IMR-90 (cell line): ENCODE results near the gene FAM217B. TPM values are rescaled to one million over a fixed set of nuclear protein-coding genes. Genes with fewer than 3 reads are reported as not detected.
A peak's percentile ranks its signal among the peaks of the same experiment; 100 is the strongest.

Experiments used
- ATAC-seq: fragments of 200-7000 bp; cut with Tn5 transposase; 2 replicates; pipeline ENCODE4 v1.9.1; 2020; ENCODE audit warnings: low read depth, mild to moderate bottlenecking, moderate library complexity
- BruUV-seq: library from RNA; stranded (reverse); fragments of 400-500 nt; replicated peaks from 2 replicates; lab custom pipeline; 2021; lab: Mats Ljungman, UMichigan
- CTCF ChIA-PET: fragments of 300-600 bp; formaldehyde crosslinking; extraction: SDS; loops from one replicate; lab custom pipeline; 2021; ENCODE audit warnings: antibody characterized with exemption; lab: Yijun Ruan, JAX
- POLR2A ChIA-PET: fragments of 300-600 bp; sonication (Branson Sonifier 250); formaldehyde crosslinking; loops from one replicate; lab custom pipeline; 2022; ENCODE audit warnings: antibody characterized with exemption; ENCODE audit not compliant: unreplicated experiment; lab: Charles Lee
- DNase-seq: peaks from one replicate; pipeline ENCODE4 v3.0.0; 2013
- H2AFZ ChIP-seq: replicated peaks from 2 replicates; pipeline ENCODE3; 2013; ENCODE audit warnings: low read length, mild to moderate bottlenecking; ENCODE audit not compliant: poor library complexity
- H2AK5ac ChIP-seq: 2 replicates; pipeline ENCODE4 v1.6.1; 2013; ENCODE audit warnings: low read depth, low read length, inconsistent platforms
- H2AK9ac ChIP-seq: replicated peaks from 2 replicates; pipeline ENCODE3; 2013; ENCODE audit warnings: mild to moderate bottlenecking, low read depth, low read length, moderate library complexity; ENCODE audit not compliant: poor library complexity
- H2BK120ac ChIP-seq: 2 replicates; pipeline ENCODE4 v1.6.1; 2013; ENCODE audit warnings: low read depth, low read length, inconsistent platforms
- H2BK15ac ChIP-seq: 3 replicates; pipeline ENCODE4 v1.6.1; 2013; ENCODE audit warnings: low read depth, low read length, inconsistent platforms
- H2BK20ac ChIP-seq: 2 replicates; pipeline ENCODE4 v1.6.1; 2013; ENCODE audit warnings: low read depth, mild to moderate bottlenecking, inconsistent platforms, low read length, moderate library complexity
- H2BK5ac ChIP-seq: 2 replicates; pipeline ENCODE4 v1.6.1; 2013; ENCODE audit warnings: mild to moderate bottlenecking, low read depth, low read length, inconsistent platforms; ENCODE audit not compliant: poor library complexity, severe bottlenecking
- H3K14ac ChIP-seq: replicated peaks from 2 replicates; pipeline ENCODE4 v1.6.1; 2013; ENCODE audit warnings: low read depth, low read length, inconsistent platforms
- H3K18ac ChIP-seq: 2 replicates; pipeline ENCODE4 v1.6.1; 2013; ENCODE audit warnings: low read depth, low read length, control low read depth
- H3K23ac ChIP-seq: 2 replicates; pipeline ENCODE4 v1.6.1; 2013; ENCODE audit warnings: low read depth, low read length, inconsistent platforms
- H3K27ac ChIP-seq: 2 replicates; pipeline ENCODE4 v1.5.1; 2013; ENCODE audit warnings: mild to moderate bottlenecking, control low read depth, low read length; ENCODE audit not compliant: insufficient read depth
- H3K27me3 ChIP-seq: 2 replicates; pipeline ENCODE4 v1.6.1; 2013; ENCODE audit warnings: low read length; ENCODE audit not compliant: control insufficient read depth, insufficient read depth
- H3K36me3 ChIP-seq: 2 replicates; pipeline ENCODE4 v1.6.1; 2013; ENCODE audit warnings: low read length, mixed read lengths; ENCODE audit not compliant: control insufficient read depth, insufficient read depth
- H3K4ac ChIP-seq: 2 replicates; pipeline ENCODE4 v1.6.1; 2013; ENCODE audit warnings: low read depth, low read length, inconsistent platforms
- H3K4me1 ChIP-seq: 2 replicates; pipeline ENCODE4 v1.6.1; 2013; ENCODE audit warnings: low read length, mixed read lengths; ENCODE audit not compliant: control insufficient read depth, insufficient read depth
- H3K4me2 ChIP-seq: 2 replicates; pipeline ENCODE4 v1.6.1; 2013; ENCODE audit warnings: low read depth, mild to moderate bottlenecking, control low read depth, low read length, moderate library complexity
- H3K4me3 ChIP-seq: 2 replicates; pipeline ENCODE4 v1.5.1; 2013; ENCODE audit warnings: low read depth, mild to moderate bottlenecking, control low read depth, low read length, moderate library complexity; ENCODE audit not compliant: insufficient read depth
- H3K56ac ChIP-seq: 2 replicates; pipeline ENCODE4 v1.6.1; 2013; ENCODE audit warnings: low read length, inconsistent platforms; ENCODE audit not compliant: insufficient read depth; ENCODE audit errors: extremely low read depth
- H3K79me1 ChIP-seq, 2 experiments: 2 replicates each; pipeline ENCODE4 v1.6.1; 2013; ENCODE audit warnings: low read length in 2 of 2, inconsistent platforms in 1 of 2, low read depth in 1 of 2
- H3K9ac ChIP-seq: 2 replicates; pipeline ENCODE4 v1.6.1; 2013; ENCODE audit warnings: low read depth, low read length, control low read depth
- H3K9me1 ChIP-seq: 2 replicates; pipeline ENCODE4 v1.6.1; 2013; ENCODE audit warnings: low read length, inconsistent platforms; ENCODE audit not compliant: insufficient read depth
- H3K9me3 ChIP-seq: 2 replicates; pipeline ENCODE4 v1.6.1; 2013; ENCODE audit warnings: low read length; ENCODE audit not compliant: control insufficient read depth, insufficient read depth
- H4K20me1 ChIP-seq: 2 replicates; pipeline ENCODE4 v1.6.1; 2013; ENCODE audit warnings: low read length, inconsistent platforms; ENCODE audit not compliant: insufficient read depth
- H4K5ac ChIP-seq: 2 replicates; pipeline ENCODE4 v1.6.1; 2013; ENCODE audit warnings: mild to moderate bottlenecking, low read depth, low read length, control low read depth
- H4K8ac ChIP-seq, 2 experiments: 2 replicates each; pipeline ENCODE4 v1.6.1; 2013; ENCODE audit warnings: low read depth in 2 of 2, low read length in 2 of 2, control low read depth in 1 of 2, inconsistent platforms in 1 of 2
- H4K91ac ChIP-seq: 2 replicates; pipeline ENCODE4 v1.6.1; 2013; ENCODE audit warnings: low read depth, low read length, inconsistent platforms; ENCODE audit not compliant: insufficient read depth
- BHLHE40 ChIP-seq: fragments of 150-350 bp; IDR thresholded peaks from 2 replicates; pipeline ENCODE4 v1.6.1; 2016; ENCODE audit warnings: mild to moderate bottlenecking, low read depth, low read length
- CEBPB ChIP-seq: IDR thresholded peaks from 2 replicates; pipeline ENCODE4 v1.6.1; 2012; ENCODE audit warnings: low read depth, low read length, improper control_type of control experiment
- CHD1 ChIP-seq: IDR thresholded peaks from 2 replicates; pipeline ENCODE4 v1.6.1; 2012; ENCODE audit warnings: low read depth, low read length, improper control_type of control experiment
- CTCF ChIP-seq: conservative IDR thresholded peaks from 2 replicates; pipeline ENCODE4 v1.5.1; 2012; ENCODE audit warnings: mild to moderate bottlenecking, low read depth, low read length, improper control_type of control experiment
- ELK1 ChIP-seq: fragments of 150-350 bp; IDR thresholded peaks from 2 replicates; pipeline ENCODE4 v1.6.1; 2016; ENCODE audit warnings: low read depth, mild to moderate bottlenecking, low read length, moderate library complexity, borderline replicate concordance
- FOS ChIP-seq: fragments of 150-350 bp; IDR thresholded peaks from 2 replicates; pipeline ENCODE4 v1.6.1; 2016; ENCODE audit warnings: low read depth, low read length
- MAFK ChIP-seq: IDR thresholded peaks from 2 replicates; pipeline ENCODE4 v1.6.1; 2012; ENCODE audit warnings: low read depth, low read length, improper control_type of control experiment
- MAZ ChIP-seq: IDR thresholded peaks from 2 replicates; pipeline ENCODE4 v1.6.1; 2012; ENCODE audit warnings: low read depth, mild to moderate bottlenecking, low read length, improper control_type of control experiment, moderate library complexity, borderline replicate concordance
- MXI1 ChIP-seq: IDR thresholded peaks from 2 replicates; pipeline ENCODE4 v1.6.1; 2012; ENCODE audit warnings: low read depth, mild to moderate bottlenecking, low read length, moderate library complexity, borderline replicate concordance
- NFE2L2 ChIP-seq: fragments of 150-350 bp; IDR thresholded peaks from 2 replicates; pipeline ENCODE4 v1.6.1; 2016; ENCODE audit warnings: low read depth, mild to moderate bottlenecking, low read length
- POLR2A ChIP-seq: IDR thresholded peaks from 2 replicates; pipeline ENCODE4 v1.6.1; 2012; ENCODE audit warnings: mild to moderate bottlenecking, low read depth, low read length
- RAD21 ChIP-seq: IDR thresholded peaks from 2 replicates; pipeline ENCODE4 v1.6.1; 2012; ENCODE audit warnings: low read length, improper control_type of control experiment
- RCOR1 ChIP-seq: IDR thresholded peaks from 2 replicates; pipeline ENCODE4 v1.6.1; 2012; ENCODE audit warnings: mild to moderate bottlenecking, low read length, improper control_type of control experiment; ENCODE audit not compliant: insufficient replicate concordance
- RFX5 ChIP-seq: IDR thresholded peaks from 2 replicates; pipeline ENCODE4 v1.8.0; 2012; ENCODE audit warnings: low read depth, mild to moderate bottlenecking, low read length, moderate library complexity
- SMC3 ChIP-seq: fragments of 150-350 bp; IDR thresholded peaks from 2 replicates; pipeline ENCODE4 v1.6.1; 2016; ENCODE audit warnings: low read depth, mild to moderate bottlenecking, antibody characterized with exemption, low read length, moderate library complexity
- USF2 ChIP-seq: fragments of 150-350 bp; IDR thresholded peaks from 2 replicates; pipeline ENCODE4 v1.6.1; 2017; ENCODE audit warnings: mild to moderate bottlenecking, antibody characterized with exemption, low read length, low read depth
- WGBS, 2 experiments: methylation state at CpG; one replicate each; pipeline versions ENCODE4 v1.1.5 to v1.1.7; 2013; ENCODE audit warnings: missing lambda C conversion rate in 2 of 2; ENCODE audit not compliant: insufficient read length in 1 of 2; ENCODE audit errors: extremely low coverage in 2 of 2; 5-methylcytosine and 5-hydroxymethylcytosine counted together
- dilution Hi-C: fragments of 300-500 bp; cut with HindIII; formaldehyde crosslinking; loops from one replicate; pipeline ENCODE4 v1.14.3; 2018; ENCODE audit warnings: low sequenced_read_pairs; ENCODE audit not compliant: unreplicated experiment
- in situ Hi-C: fragments of 300-500 bp; cut with MboI; formaldehyde crosslinking; loops from 3 replicates; pipeline ENCODE4 v1.14.3; 2019; ENCODE audit warnings: low sequenced_read_pairs, inconsistent platforms, mixed read lengths
- intact Hi-C: fragments of 100-400 bp; cut with micrococcal nuclease; formaldehyde crosslinking; loops from 2 replicates; pipeline ENCODE4 v1.10.0; 2022
- polyA plus RNA-seq, 3 experiments: library from polyadenylated mRNA; depleted of rRNA; stranded (reverse); fragments of >200 nt; gene quantifications; 2 replicates each; pipeline ENCODE4 v1.2.3, GENCODE V29; 2012; ENCODE audit warnings: low replicate concordance in 1 of 3
- total RNA-seq: library from RNA; depleted of rRNA; stranded (reverse); fragments of >200 nt; gene quantifications from 2 replicates; pipeline ENCODE4 v1.2.3, GENCODE V29; 2012

Gene FAM217B
- total and polyA plus RNA-seq, 2 of the 4 experiments (the other 2 are of a cell fraction) = 3.0 to 3.9 TPM

GRCh38 chr20:59976156-59976782 is 36.1 kb downstream of the FAM217B start:
- Histone ChIP-seq H4K91ac (no peak overlapping the region), H3K79me1 (no peaks in the 10 kb centered on the region), H4K20me1 (no peaks in the 10 kb centered on the region), H2AFZ (no peak overlapping the region), H2BK20ac (no peak overlapping the region), H2AK9ac (no peak overlapping the region), H3K56ac (no peak overlapping the region), H4K5ac (no peak overlapping the region), H3K27ac (peak overlapping the region; percentile 45; the same call in 1 of the 2 replicates), H3K9me1 (no peaks in the 10 kb centered on the region), H3K23ac (no peak overlapping the region), H3K14ac (no peak overlapping the region), H3K9ac (no peak overlapping the region), H3K36me3 (no peaks in the 10 kb centered on the region), H3K18ac (no peak overlapping the region), H4K8ac (no peak overlapping the region), H2BK120ac (no peak overlapping the region), H3K4me1 (peaks cover 6% of the 10 kb centered on the region; the same call in 1 of the 2 replicates), H3K4ac (no peak overlapping the region), H3K4me3 (no peak overlapping the region), H3K9me3 (no peaks in the 10 kb centered on the region), H3K4me2 (peak overlapping the region; percentile 65; the same call in 1 of the 2 replicates), H2BK15ac (no peak overlapping the region), H2BK5ac (no peak overlapping the region), H3K27me3 (no peaks in the 10 kb centered on the region; the same call in 1 of the 2 replicates), H2AK5ac (no peak overlapping the region)
- no CpG with 5 or more reads among the region's 6 CpGs for WGBS, 2 experiments
- intact Hi-C loops (no loop called here), dilution Hi-C loops (no loop called here), in situ Hi-C loops (no loop called here)
- POLR2A ChIA-PET = no interaction called here
- ATAC-seq (peak; percentile 84), DNase-seq (peak; percentile 49)
- TF ChIP-seq USF2 (no peak), CEBPB (no peak), MAFK (no peak), CTCF (no peak), RFX5 (no peak), ELK1 (no peak), RAD21 (no peak), BHLHE40 (no peak), MXI1 (no peak), CHD1 (no peak), NFE2L2 (no peak), FOS (no peak), SMC3 (no peak), RCOR1 (no peak), POLR2A (no peak), MAZ (no peak)
- BruUV-seq = no TSS peak
- CTCF ChIA-PET = no interaction called here
